DND-41 (cell line): ENCODE results near the gene MYH9.
"Not testable (repeated sequence)": the region's sequence is repeated elsewhere in the genome, so short reads cannot be mapped to it uniquely, and the experiment has no call there.

Source experiments
- ATAC-seq: fragments of 200-7000 bp; cut with Tn5 transposase; 3 replicates; pipeline ENCODE4 v1.9.1; 2021; ENCODE audit warnings: low read depth; ENCODE audit not compliant: insufficient read depth
- DNase-seq: peaks from one replicate; pipeline ENCODE4 v3.0.0-alpha.2; 2020
- H2AFZ ChIP-seq: 2 replicates; pipeline ENCODE4 v1.6.0; 2012; ENCODE audit warnings: low read depth, low read length
- H3K27ac ChIP-seq: 2 replicates; pipeline ENCODE4 v1.5.1; 2012; ENCODE audit warnings: low read length, inconsistent platforms
- H3K27me3 ChIP-seq: fragments of 200-600 bp; sonication (generic); 2 replicates; pipeline ENCODE4 v1.6.0; 2012; ENCODE audit warnings: low read length, mild to moderate bottlenecking, inconsistent platforms; ENCODE audit not compliant: insufficient read depth, poor library complexity
- H3K36me3 ChIP-seq: 2 replicates; pipeline ENCODE4 v1.5.1; 2012; ENCODE audit warnings: low read length, inconsistent platforms; ENCODE audit not compliant: insufficient read depth
- H3K4me1 ChIP-seq: 2 replicates; pipeline ENCODE4 v1.5.1; 2012; ENCODE audit warnings: mild to moderate bottlenecking, low read length; ENCODE audit not compliant: insufficient read depth
- H3K4me2 ChIP-seq: 2 replicates; pipeline ENCODE4 v1.6.0; 2012; ENCODE audit warnings: mild to moderate bottlenecking, moderate library complexity, low read length, inconsistent platforms; ENCODE audit not compliant: insufficient read depth
- H3K4me3 ChIP-seq, 2 experiments: fragments of 200-600 bp in 1 of 2; shearing (Covaris generic) in 1 of 2; 2 replicates each; pipeline ENCODE4 v1.5.1; 2012 to 2016; ENCODE audit warnings: inconsistent platforms in 2 of 2, low read length in 2 of 2, mild to moderate bottlenecking in 2 of 2, low read depth in 1 of 2, moderate library complexity in 1 of 2
- H3K79me2 ChIP-seq: 2 replicates; pipeline ENCODE4 v1.6.0; 2012; ENCODE audit warnings: low read length, inconsistent platforms; ENCODE audit not compliant: insufficient read depth
- H3K9ac ChIP-seq: 2 replicates; pipeline ENCODE4 v1.6.0; 2012; ENCODE audit warnings: low read depth, mild to moderate bottlenecking, inconsistent platforms, low read length, moderate library complexity
- H3K9me3 ChIP-seq: 2 replicates; pipeline ENCODE4 v1.5.1; 2012; ENCODE audit warnings: low read length, moderate library complexity, mild to moderate bottlenecking, inconsistent platforms; ENCODE audit not compliant: insufficient read depth, severe bottlenecking
- H4K20me1 ChIP-seq: 2 replicates; pipeline ENCODE4 v1.6.0; 2012; ENCODE audit warnings: low read length; ENCODE audit not compliant: insufficient read depth
- EZH2 ChIP-seq: IDR thresholded peaks from 3 replicates; pipeline ENCODE4 v1.6.1; 2012; ENCODE audit warnings: borderline replicate concordance, low read depth, mild to moderate bottlenecking, moderate library complexity, low read length, inconsistent platforms; ENCODE audit not compliant: severe bottlenecking
- TF ChIP-seq, protein P1 (sequence below): IDR thresholded peaks from 2 replicates; pipeline ENCODE4 v1.5.1; 2012; ENCODE audit warnings: borderline replicate concordance, low read length, moderate library complexity, mild to moderate bottlenecking; ENCODE audit not compliant: poor library complexity, severe bottlenecking; ENCODE audit errors: extremely low read depth

The MYH9 gene

DNA sequence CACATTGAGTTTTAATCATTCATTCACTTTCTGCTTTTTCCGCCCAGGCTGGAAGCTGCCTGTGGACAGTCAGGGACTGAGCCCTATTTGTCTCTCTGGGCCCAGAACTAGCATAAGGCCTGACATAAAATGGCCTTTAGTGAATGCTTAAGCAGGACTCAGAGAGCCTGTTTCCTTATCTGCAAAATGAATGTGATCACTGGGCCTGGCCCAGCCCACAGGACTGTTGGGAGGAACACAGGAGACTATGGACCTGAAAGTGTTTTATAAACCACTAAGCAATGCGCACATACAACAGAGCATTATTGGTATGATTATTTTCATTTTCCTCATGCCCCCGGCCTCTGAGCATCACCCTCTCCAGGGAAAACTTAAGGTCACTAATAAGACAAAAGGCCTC, 3.9 kb upstream of the MYH9 start:
- H3K9me3 ChIP-seq, result no peaks in the 10 kb centered on the region
- peaks cover 2% of the 10 kb centered on the region; the same call in 1 of the 2 replicates for H3K36me3 ChIP-seq
- H4K20me1 ChIP-seq, result peaks cover 6% of the 10 kb centered on the region
- DNase-seq (no peak), ATAC-seq (no peak)
- H2AFZ ChIP-seq, result no peak overlapping the region
- peaks cover 13% of the 10 kb centered on the region for H3K4me1 ChIP-seq
- TF ChIP-seq, protein P1, sequence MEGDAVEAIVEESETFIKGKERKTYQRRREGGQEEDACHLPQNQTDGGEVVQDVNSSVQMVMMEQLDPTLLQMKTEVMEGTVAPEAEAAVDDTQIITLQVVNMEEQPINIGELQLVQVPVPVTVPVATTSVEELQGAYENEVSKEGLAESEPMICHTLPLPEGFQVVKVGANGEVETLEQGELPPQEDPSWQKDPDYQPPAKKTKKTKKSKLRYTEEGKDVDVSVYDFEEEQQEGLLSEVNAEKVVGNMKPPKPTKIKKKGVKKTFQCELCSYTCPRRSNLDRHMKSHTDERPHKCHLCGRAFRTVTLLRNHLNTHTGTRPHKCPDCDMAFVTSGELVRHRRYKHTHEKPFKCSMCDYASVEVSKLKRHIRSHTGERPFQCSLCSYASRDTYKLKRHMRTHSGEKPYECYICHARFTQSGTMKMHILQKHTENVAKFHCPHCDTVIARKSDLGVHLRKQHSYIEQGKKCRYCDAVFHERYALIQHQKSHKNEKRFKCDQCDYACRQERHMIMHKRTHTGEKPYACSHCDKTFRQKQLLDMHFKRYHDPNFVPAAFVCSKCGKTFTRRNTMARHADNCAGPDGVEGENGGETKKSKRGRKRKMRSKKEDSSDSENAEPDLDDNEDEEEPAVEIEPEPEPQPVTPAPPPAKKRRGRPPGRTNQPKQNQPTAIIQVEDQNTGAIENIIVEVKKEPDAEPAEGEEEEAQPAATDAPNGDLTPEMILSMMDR, result no peak
- no peak for TF ChIP-seq EZH2
- no peak overlapping the region for H3K4me2 ChIP-seq
- no peaks in the 10 kb centered on the region for H3K27me3 ChIP-seq
- no peak overlapping the region for H3K9ac ChIP-seq
- peaks cover 18% of the 10 kb centered on the region for H3K79me2 ChIP-seq
- H3K27ac ChIP-seq, result no peak overlapping the region
- no peak overlapping the region for H3K4me3 ChIP-seq

DNA sequence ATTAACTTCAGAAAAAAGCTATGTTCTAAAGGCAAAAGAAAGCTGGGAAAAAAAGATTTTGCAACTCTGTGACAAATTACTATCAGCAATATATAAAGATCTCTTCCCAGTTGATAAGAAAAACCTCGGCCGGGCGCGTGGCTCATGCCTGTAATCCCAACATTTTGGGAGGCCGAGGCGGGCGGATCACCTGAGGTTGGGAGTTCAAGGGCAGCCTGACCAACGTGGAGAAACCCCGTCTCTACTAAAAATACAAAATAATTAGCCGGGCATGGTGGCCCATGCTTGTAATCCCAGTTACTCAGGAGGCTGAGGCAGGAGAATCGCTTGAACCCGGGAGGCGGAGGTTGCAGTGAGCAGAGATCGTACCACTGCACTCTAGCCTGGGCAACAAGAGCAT, 1.4 kb upstream of the MYH9 start:
- not testable (repeated sequence) for H2AFZ ChIP-seq, DNase-seq, ATAC-seq, H3K27me3 ChIP-seq, H3K9me3 ChIP-seq
- peak overlapping the region; percentile 29 to 59; a peak in 3 of 4 replicates for H3K4me3 ChIP-seq
- H3K4me2 ChIP-seq, result peak overlapping the region; percentile 75
- H3K27ac ChIP-seq, result peak overlapping the region; percentile 73; the same call in 1 of the 2 replicates
- peak overlapping the region; percentile 65 for H3K9ac ChIP-seq
- H4K20me1 ChIP-seq, result peaks cover 29% of the 10 kb centered on the region
- peaks cover 37% of the 10 kb centered on the region for H3K4me1 ChIP-seq
- peaks cover 43% of the 10 kb centered on the region for H3K79me2 ChIP-seq
- peaks cover 13% of the 10 kb centered on the region; the same call in 1 of the 2 replicates for H3K36me3 ChIP-seq

DNA sequence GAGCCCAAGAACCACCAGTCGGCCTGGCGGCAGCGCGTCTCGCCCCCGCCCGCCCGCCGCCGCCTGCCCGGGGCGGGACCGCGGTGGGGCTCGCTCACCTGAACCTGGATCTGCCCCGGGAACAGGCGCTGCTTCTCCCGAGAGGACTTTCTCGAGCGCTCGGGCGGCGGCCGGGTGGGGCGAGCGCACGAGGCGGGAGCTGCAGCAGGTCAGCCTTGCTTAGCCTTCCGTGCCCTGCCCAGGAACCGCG, 133 bp downstream of the MYH9 start:
- DNase-seq, result no peak
- Histone ChIP-seq H4K20me1 (peaks cover 40% of the 10 kb centered on the region), H3K36me3 (peaks cover 23% of the 10 kb centered on the region), H3K27ac (peak overlapping the region; percentile 69), H3K9ac (peak overlapping the region; percentile 82), H3K27me3 (no peaks in the 10 kb centered on the region), H3K79me2 (peaks cover 57% of the 10 kb centered on the region), H2AFZ (peak overlapping the region; percentile 72; the same call in 1 of the 2 replicates), H3K4me1 (peaks cover 48% of the 10 kb centered on the region), H3K4me2 (peak overlapping the region; percentile 74), H3K4me3 (peak overlapping the region; percentile 62 to 73; a peak in 3 of 4 replicates), H3K9me3 (no peaks in the 10 kb centered on the region)
- ATAC-seq, result peak; percentile 12; the same call in 2 of the 3 replicates
- TF ChIP-seq, protein P1, result no peak
- no peak for TF ChIP-seq EZH2

DNA sequence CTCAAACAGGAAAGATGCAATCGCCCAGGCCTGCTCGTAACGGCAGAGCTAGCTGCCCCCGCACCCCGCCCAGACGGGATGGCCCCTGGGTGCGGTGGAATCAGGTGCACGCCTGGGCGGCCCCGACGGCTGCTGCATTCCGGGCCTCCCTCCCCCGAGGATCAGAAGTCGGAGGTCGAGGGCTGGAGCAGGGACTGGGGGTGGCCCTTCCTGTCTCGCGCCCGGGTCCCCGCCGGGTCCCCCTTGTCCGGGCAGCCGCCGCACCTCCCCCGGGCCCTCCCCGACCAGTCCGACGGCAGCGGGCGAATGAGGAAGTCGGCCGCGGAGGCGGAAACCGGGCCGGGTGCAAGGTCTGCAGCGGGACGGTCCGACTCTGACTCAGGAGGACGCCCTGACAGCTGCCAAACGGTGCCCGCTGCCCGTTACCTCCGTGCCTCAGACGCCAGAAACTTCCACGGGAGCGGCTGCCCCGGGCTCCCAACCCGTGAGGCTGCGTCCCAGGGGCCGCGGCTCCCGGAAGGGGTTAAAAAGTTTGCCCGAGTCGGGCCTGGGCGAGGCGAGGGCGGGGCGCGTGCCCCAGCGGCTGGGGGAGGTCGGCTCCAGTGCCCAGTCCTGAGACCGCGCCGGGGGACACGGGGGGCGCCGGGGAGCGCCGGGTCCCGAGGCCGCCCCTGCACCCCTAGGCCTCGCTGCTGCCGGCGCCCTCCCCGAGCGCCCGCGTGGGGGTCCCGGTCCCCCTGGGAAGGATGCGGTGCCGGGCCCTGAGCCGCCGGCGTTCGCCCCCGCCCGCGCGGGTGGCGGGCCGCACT, 663 bp downstream of the MYH9 start:
- Histone ChIP-seq H3K36me3 (peaks cover 23% of the 10 kb centered on the region), H2AFZ (peak overlapping the region; percentile 72; the same call in 1 of the 2 replicates), H4K20me1 (peaks cover 40% of the 10 kb centered on the region), H3K4me1 (peaks cover 48% of the 10 kb centered on the region), H3K27ac (peak overlapping the region; percentile 69), H3K4me3 (peak overlapping the region; percentile 62 to 73), H3K9ac (peak overlapping the region; percentile 82), H3K79me2 (peaks cover 61% of the 10 kb centered on the region), H3K4me2 (peak overlapping the region; percentile 74), H3K9me3 (no peaks in the 10 kb centered on the region), H3K27me3 (no peaks in the 10 kb centered on the region)
- TF ChIP-seq, protein P1, result no peak
- TF ChIP-seq EZH2, result no peak
- DNase-seq, result peak; percentile 54
- peak; percentile 5; the same call in 2 of the 3 replicates for ATAC-seq
